H1 (cell line): ENCODE results near the gene NUP188. TPM values are rescaled to one million over a fixed set of nuclear protein-coding genes. Genes with fewer than 3 reads are reported as not detected.

Experiments used
- CTCF ChIA-PET: fragments of 300-600 bp; sonication (Branson Sonifier 250); formaldehyde crosslinking; loops from one replicate; lab custom pipeline; 2021; ENCODE audit not compliant: partially characterized antibody; lab: Charles Lee
- POLR2A ChIA-PET: fragments of 300-600 bp; sonication (Branson Sonifier 250); formaldehyde crosslinking; loops from one replicate; lab custom pipeline; 2021; ENCODE audit warnings: inconsistent platforms; ENCODE audit not compliant: partially characterized antibody; lab: Charles Lee
- DNase-seq, 2 experiments: peaks; one replicate each; pipeline versions ENCODE4 v3.0.0 to v3.0.0-alpha.2; 2010 to 2022; ENCODE audit warnings: low spot score in 2 of 2, low read depth in 1 of 2, mixed read lengths in 1 of 2
- FAIRE-seq: peaks from 2 replicates; lab custom pipeline; 2011; peaks lifted over from hg19 to GRCh38; lab: Jason Lieb, UNC
- H2AFZ ChIP-seq: 2 replicates; pipeline ENCODE4 v1.8.1; 2012; ENCODE audit warnings: low read length, inconsistent platforms
- H2AK5ac ChIP-seq: 2 replicates; pipeline ENCODE4 v1.6.1; 2013; ENCODE audit warnings: low read depth, low read length
- H2BK120ac ChIP-seq: replicated peaks from 2 replicates; pipeline ENCODE3; 2013; ENCODE audit warnings: low read depth, low read length, inconsistent platforms
- H2BK12ac ChIP-seq: 2 replicates; pipeline ENCODE4 v1.6.1; 2013; ENCODE audit warnings: low read depth, low read length
- H2BK15ac ChIP-seq: 2 replicates; pipeline ENCODE4 v1.6.1; 2013; ENCODE audit warnings: low read length
- H2BK20ac ChIP-seq: 2 replicates; pipeline ENCODE4 v1.6.1; 2013; ENCODE audit warnings: low read length
- H2BK5ac ChIP-seq: 2 replicates; pipeline ENCODE4 v1.6.1; 2013; ENCODE audit warnings: low read depth, low read length
- H3K14ac ChIP-seq: 2 replicates; pipeline ENCODE4 v1.6.1; 2013; ENCODE audit warnings: inconsistent platforms; ENCODE audit not compliant: insufficient read length
- H3K18ac ChIP-seq: 2 replicates; pipeline ENCODE4 v1.6.1; 2013; ENCODE audit warnings: low read length; ENCODE audit errors: extremely low read depth
- H3K23ac ChIP-seq: 2 replicates; pipeline ENCODE4 v1.6.1; 2013; ENCODE audit warnings: inconsistent platforms; ENCODE audit not compliant: insufficient read length
- H3K23me2 ChIP-seq: 2 replicates; pipeline ENCODE4 v1.6.1; 2013; ENCODE audit warnings: low read depth, low read length
- H3K27ac ChIP-seq: 2 replicates; pipeline ENCODE4 v1.6.1; 2011; ENCODE audit warnings: low read depth, low read length, inconsistent platforms
- H3K27me3 ChIP-seq, 4 experiments: replicated peaks in 1 of 4; 1 replicate in 1 of 4; 2 replicates in 3 of 4; pipeline versions ENCODE4 v1.6.1 to v1.8.1; 2011 to 2013; ENCODE audit warnings: low read length in 3 of 4, mild to moderate bottlenecking in 3 of 4, inconsistent platforms in 2 of 4, mixed read lengths in 2 of 4, moderate library complexity in 1 of 4; ENCODE audit not compliant: control insufficient read depth in 3 of 4, insufficient read depth in 3 of 4; ENCODE audit errors: extremely low read depth in 1 of 4
- H3K36me3 ChIP-seq, 4 experiments: 2 replicates each; pipeline versions ENCODE4 v1.6.1 to v1.8.1; 2011 to 2013; ENCODE audit warnings: mild to moderate bottlenecking in 4 of 4, low read length in 3 of 4, moderate library complexity in 2 of 4, control low read depth in 1 of 4, inconsistent platforms in 1 of 4; ENCODE audit not compliant: insufficient read depth in 4 of 4, control insufficient read depth in 2 of 4
- H3K4ac ChIP-seq: replicated peaks from 2 replicates; pipeline ENCODE3; 2013; ENCODE audit warnings: low read length, low read depth, mixed read lengths, inconsistent platforms; ENCODE audit not compliant: insufficient read length
- H3K4me1 ChIP-seq, 4 experiments: replicated peaks in 1 of 4; 1 replicate in 1 of 4; 2 replicates in 3 of 4; pipeline versions ENCODE4 v1.6.1 to v1.8.1; 2011 to 2013; ENCODE audit warnings: low read length in 3 of 4, inconsistent platforms in 2 of 4, mixed read lengths in 1 of 4; ENCODE audit not compliant: insufficient read depth in 4 of 4, control insufficient read depth in 3 of 4
- H3K4me2 ChIP-seq, 2 experiments: 2 replicates each; pipeline versions ENCODE4 v1.6.1 to v1.8.1; 2011 to 2013; ENCODE audit warnings: low read depth in 2 of 2, low read length in 2 of 2, control low read depth in 1 of 2, inconsistent platforms in 1 of 2, mild to moderate bottlenecking in 1 of 2; ENCODE audit not compliant: insufficient read depth in 1 of 2
- H3K4me3 ChIP-seq, 4 experiments: fragments of 200-600, 300-600 bp in 1 of 4; sonication (generic), shearing (Covaris generic), sonication (Bioruptor Twin) in 1 of 4; 2 replicates each; pipeline versions ENCODE4 v1.5.1 to v1.8.1; 2011 to 2016; ENCODE audit warnings: low read length in 4 of 4, low read depth in 3 of 4, control low read depth in 2 of 4, inconsistent platforms in 2 of 4, mild to moderate bottlenecking in 2 of 4, mixed read lengths in 1 of 4, moderate library complexity in 1 of 4; ENCODE audit not compliant: insufficient read depth in 2 of 4; ENCODE audit errors: extremely low read depth in 1 of 4
- H3K56ac ChIP-seq: replicated peaks from 2 replicates; pipeline ENCODE3; 2013; ENCODE audit warnings: low read depth, mild to moderate bottlenecking, mixed read lengths, low read length, inconsistent platforms; ENCODE audit not compliant: insufficient read length
- H3K79me1 ChIP-seq: 2 replicates; pipeline ENCODE4 v1.6.1; 2013; ENCODE audit warnings: low read depth, low read length, control low read depth
- H3K79me2 ChIP-seq, 2 experiments: 2 replicates each; pipeline versions ENCODE4 v1.6.1 to v1.8.1; 2012 to 2013; ENCODE audit warnings: low read length in 2 of 2, mild to moderate bottlenecking in 2 of 2, inconsistent platforms in 1 of 2; ENCODE audit not compliant: insufficient read depth in 2 of 2, control insufficient read depth in 1 of 2
- H3K9ac ChIP-seq, 4 experiments: replicated peaks in 1 of 4; 1 replicate in 1 of 4; 2 replicates in 3 of 4; pipeline versions ENCODE4 v1.6.1 to v1.8.1; 2011 to 2013; ENCODE audit warnings: low read depth in 3 of 4, low read length in 3 of 4, control low read depth in 2 of 4, mild to moderate bottlenecking in 2 of 4, moderate library complexity in 2 of 4, inconsistent platforms in 1 of 4; ENCODE audit errors: extremely low read depth in 1 of 4
- H3K9me3 ChIP-seq, 2 experiments: 2 replicates each; pipeline versions ENCODE4 v1.6.1 to v1.8.1; 2012 to 2013; ENCODE audit warnings: mild to moderate bottlenecking in 2 of 2, moderate library complexity in 2 of 2, control low read depth in 1 of 2, inconsistent platforms in 1 of 2, low read depth in 1 of 2, low read length in 1 of 2, mixed read lengths in 1 of 2; ENCODE audit not compliant: insufficient read depth in 2 of 2
- H4K20me1 ChIP-seq, 2 experiments: replicated peaks in 1 of 2; 2 replicates each; pipeline versions ENCODE3 to v1.8.1; 2011 to 2013; ENCODE audit warnings: inconsistent platforms in 2 of 2, low read length in 2 of 2, mild to moderate bottlenecking in 1 of 2; ENCODE audit not compliant: insufficient read depth in 2 of 2, control insufficient read depth in 1 of 2
- H4K5ac ChIP-seq: 2 replicates; pipeline ENCODE4 v1.6.1; 2013; ENCODE audit warnings: low read length, low read depth, mixed read lengths, inconsistent platforms; ENCODE audit not compliant: insufficient read length
- H4K8ac ChIP-seq: 2 replicates; pipeline ENCODE4 v1.8.0; 2013; ENCODE audit warnings: mild to moderate bottlenecking, moderate library complexity, low read length, inconsistent platforms; ENCODE audit not compliant: insufficient read depth; ENCODE audit errors: extremely low read depth
- H4K91ac ChIP-seq: replicated peaks from 2 replicates; pipeline ENCODE3; 2013; ENCODE audit warnings: low read length, mixed read lengths, inconsistent platforms; ENCODE audit not compliant: insufficient read length
- SP4 ChIP-seq: IDR thresholded peaks from 2 replicates; pipeline ENCODE4 v1.6.1; 2012; ENCODE audit warnings: low read length, inconsistent platforms
- WGBS, 2 experiments: shearing (Covaris generic) in 1 of 2; methylation state at CpG; one replicate each; pipeline versions ENCODE4 v1.1.6 to v1.1.7; 2013 to 2015; ENCODE audit warnings: low lambda C conversion rate in 2 of 2, mixed read lengths in 2 of 2, inconsistent platforms in 1 of 2, low coverage in 1 of 2, missing lambda C conversion rate in 1 of 2; ENCODE audit not compliant: insufficient replicate concordance in 2 of 2, insufficient coverage in 1 of 2, insufficient read length in 1 of 2; ENCODE audit errors: extremely low coverage in 1 of 2, missing lambda C conversion rate in 1 of 2; 5-methylcytosine and 5-hydroxymethylcytosine counted together
- polyA plus RNA-seq, 7 experiments: library from polyadenylated mRNA; depleted of rRNA in 3 of 7; stranded (reverse) in 5 of 7; unstranded in 2 of 7; fragments of >200 nt in 5 of 7; fragments of 200-250 nt in 2 of 7; gene quantifications; 1 replicate in 5 of 7; 2 replicates in 1 of 7; 4 replicates in 1 of 7; pipeline versions ENCODE4 v1.2.1 to v1.2.3, GENCODE V29; 2011 to 2013; ENCODE audit warnings: missing spikeins in 2 of 7, mixed read lengths in 2 of 7
- total RNA-seq: library from RNA; stranded (reverse); fragmentation: NEBNext Ultra II Directional; extraction: Animal tissue kit (Norgen Biotek cat#: 25700); gene quantifications from 2 replicates; pipeline ENCODE4 v1.2.1, GENCODE V29; 2021

NUP188 gene
- total and polyA plus RNA-seq, 2 of the 8 experiments (the other 6 are each of a cell fraction or from before 2014, with no cell fraction given) = 90.1 to 111 TPM

- no peak overlapping the region for H4K8ac ChIP-seq
- no peaks in the 10 kb centered on the region for H3K23me2 ChIP-seq
- no peaks in the 10 kb centered on the region for H4K20me1 ChIP-seq
- ChIA-PET POLR2A (interaction anchor here (1.3 to 1.6 kb wide), 3 partner anchors 9 to 165 kb away, joined by 3 to 4 read pairs (median 3); partner anchors contain the start of genes LRRC8A and ZER1), CTCF (interaction anchor here (0.5 to 2.6 kb wide), 9 partner anchors 8 to 480 kb away, joined by 3 to 11 read pairs (median 3); no protein-coding TSS in a partner anchor)
- no peak for DNase-seq
- H2BK5ac ChIP-seq = no peak overlapping the region
- no peak overlapping the region for H3K18ac ChIP-seq
- no peaks in the 10 kb centered on the region for H3K27me3 ChIP-seq
- no peak overlapping the region for H2AFZ ChIP-seq
- H3K27ac ChIP-seq = no peak overlapping the region
- no peak overlapping the region for H2BK15ac ChIP-seq
- no peak overlapping the region for H4K91ac ChIP-seq
- H3K23ac ChIP-seq = no peak overlapping the region
- no peaks in the 10 kb centered on the region for H3K9me3 ChIP-seq
- H3K4ac ChIP-seq = no peak overlapping the region
- no peaks in the 10 kb centered on the region for H3K79me1 ChIP-seq
- no peak overlapping the region for H2BK120ac ChIP-seq
- FAIRE-seq = no peak
- H3K79me2 ChIP-seq = no peaks in the 10 kb centered on the region
- no peak overlapping the region for H4K5ac ChIP-seq
- H3K9ac ChIP-seq = no peak overlapping the region
- H3K56ac ChIP-seq = no peak overlapping the region
- H2AK5ac ChIP-seq = no peak overlapping the region
- TF ChIP-seq SP4 = no peak
- no peak overlapping the region for H3K4me3 ChIP-seq
- no peak overlapping the region for H2BK12ac ChIP-seq
- H3K14ac ChIP-seq = no peak overlapping the region
- peaks cover 0 to 3% (median 0%) of the 10 kb centered on the region in 4 experiments; a peak in 1 of 8 replicates for H3K36me3 ChIP-seq
- WGBS, 2 experiments = 91% methylated on average over 6 of the region's 9 CpGs; no CpG with 5 or more reads in 1 of the 2 experiments
- no peaks in the 10 kb centered on the region for H3K4me1 ChIP-seq
- no peak overlapping the region for H2BK20ac ChIP-seq
- H3K4me2 ChIP-seq = no peak overlapping the region
Observed at GRCh38 chr9:128937310-128938165, 10.0 kb upstream of the NUP188 start.
